ENCODE results near the gene NNMT.

- no peak for TF ChIP-seq CTCF (IDR thresholded peaks at IDR 0.05; ENCODE audit: insufficient read depth, low read depth, low read length)
- TF ChIP-seq EZH2 (IDR thresholded peaks at IDR 0.05; ENCODE audit: insufficient read depth, low read length): no peak
These were observed 57.9 kb downstream of the NNMT start for GRCh38 chr11:114354076-114354475.
